HEK293 (cell line): ENCODE results near the gene ANKH.

ENCODE experiments used
- CTCF ChIA-PET: fragments of 350-600 bp; formaldehyde crosslinking; extraction: SDS; loops from one replicate; lab custom pipeline; 2021; ENCODE audit warnings: antibody characterized with exemption; lab: Yijun Ruan, JAX
- POLR2A ChIA-PET: fragments of 300-600 bp; formaldehyde crosslinking; extraction: SDS; loops from one replicate; lab custom pipeline; 2020; ENCODE audit warnings: antibody characterized with exemption, inconsistent platforms; lab: Yijun Ruan, JAX
- H3K27ac ChIP-seq: fragments of 200-500 bp; sonication (Bioruptor generic); 2 replicates; pipeline ENCODE4 v1.5.1; 2014; ENCODE audit warnings: low read depth, low read length, control low read depth, inconsistent platforms; ENCODE audit errors: extremely low read depth
- H3K36me3 ChIP-seq, 2 experiments: fragments of 200-500 bp in 1 of 2; sonication (Bioruptor generic) in 1 of 2; 1 replicate in 1 of 2; 2 replicates in 1 of 2; pipeline ENCODE4 v1.5.1; 2014 to 2017; ENCODE audit warnings: inconsistent platforms in 2 of 2, low read length in 2 of 2; ENCODE audit not compliant: control insufficient read depth in 2 of 2, insufficient read depth in 1 of 2
- H3K4me1 ChIP-seq: fragments of 200-500 bp; sonication (Bioruptor generic); 2 replicates; pipeline ENCODE4 v1.5.1; 2014; ENCODE audit warnings: mild to moderate bottlenecking, low read length, inconsistent platforms; ENCODE audit not compliant: control insufficient read depth, insufficient read depth
- H3K4me3 ChIP-seq: 2 replicates; pipeline ENCODE4 v1.5.1; 2011; ENCODE audit warnings: low read depth, mild to moderate bottlenecking, control low read depth, low read length, moderate library complexity
- H3K9me3 ChIP-seq: fragments of 200-500 bp; sonication (Bioruptor generic); 2 replicates; pipeline ENCODE4 v1.5.1; 2014; ENCODE audit warnings: low read depth, low read length, inconsistent platforms; ENCODE audit not compliant: control insufficient read depth, insufficient read depth
- RBAK ChIP-seq: fragments of 450-650 bp; formaldehyde crosslinking; IDR thresholded peaks from 2 replicates; pipeline ENCODE4 v1.5.1; 2016; ENCODE audit warnings: missing biosample characterization, missing genetic modification characterization
- ZBTB48 ChIP-seq: fragments of 450-650 bp; formaldehyde crosslinking; IDR thresholded peaks from 2 replicates; pipeline ENCODE4 v1.5.1; 2016; ENCODE audit warnings: missing biosample characterization, missing genetic modification characterization
- ZEB2 ChIP-seq: fragments of 450-650 bp; formaldehyde crosslinking; IDR thresholded peaks from 2 replicates; pipeline ENCODE4 v1.5.1; 2016; ENCODE audit warnings: missing biosample characterization, missing genetic modification characterization
- ZNF114 ChIP-seq: fragments of 450-650 bp; formaldehyde crosslinking; IDR thresholded peaks from 2 replicates; pipeline ENCODE4 v1.5.0; 2017; ENCODE audit warnings: missing biosample characterization, missing genetic modification characterization
- ZNF223 ChIP-seq: fragments of 450-650 bp; formaldehyde crosslinking; IDR thresholded peaks from 2 replicates; pipeline ENCODE4 v1.5.1; 2016; ENCODE audit warnings: missing biosample characterization, missing genetic modification characterization
- ZNF341 ChIP-seq: fragments of 450-650 bp; formaldehyde crosslinking; IDR thresholded peaks from 2 replicates; pipeline ENCODE4; 2016; ENCODE audit warnings: low read depth, missing biosample characterization, missing genetic modification characterization
- ZNF394 ChIP-seq: fragments of 450-650 bp; formaldehyde crosslinking; IDR thresholded peaks from 2 replicates; pipeline ENCODE4 v1.5.1; 2016; ENCODE audit warnings: missing biosample characterization, missing genetic modification characterization, mild to moderate bottlenecking, moderate library complexity, borderline replicate concordance
- ZNF510 ChIP-seq: fragments of 450-650 bp; formaldehyde crosslinking; IDR thresholded peaks from 2 replicates; pipeline ENCODE4 v1.5.1; 2018; ENCODE audit warnings: mild to moderate bottlenecking, missing genetic modification characterization, missing biosample characterization; ENCODE audit not compliant: insufficient replicate concordance
- ZNF549 ChIP-seq: fragments of 450-650 bp; IDR thresholded peaks from 2 replicates; pipeline ENCODE4 v1.5.1; 2018; ENCODE audit warnings: missing biosample characterization, missing genetic modification characterization, mild to moderate bottlenecking, inconsistent platforms, moderate library complexity
- ZNF558 ChIP-seq: fragments of 450-650 bp; formaldehyde crosslinking; IDR thresholded peaks from 2 replicates; pipeline ENCODE4 v1.5.1; 2016; ENCODE audit warnings: missing biosample characterization, missing genetic modification characterization
- ZNF560 ChIP-seq: fragments of 450-650 bp; formaldehyde crosslinking; IDR thresholded peaks from 2 replicates; pipeline ENCODE4 v1.5.1; 2017; ENCODE audit warnings: missing biosample characterization, missing genetic modification characterization, borderline replicate concordance
- ZNF626 ChIP-seq: fragments of 450-650 bp; sonication (Bioruptor Pico); formaldehyde crosslinking; IDR thresholded peaks from 2 replicates; pipeline ENCODE4 v1.5.1; 2018; ENCODE audit warnings: missing biosample characterization, missing genetic modification characterization, inconsistent platforms
- ZNF645 ChIP-seq: fragments of 450-650 bp; formaldehyde crosslinking; IDR thresholded peaks from 2 replicates; pipeline ENCODE4; 2016; ENCODE audit warnings: missing biosample characterization, missing genetic modification characterization
- ZNF654 ChIP-seq: fragments of 450-650 bp; formaldehyde crosslinking; IDR thresholded peaks from 2 replicates; pipeline ENCODE4 v1.5.1; 2016; ENCODE audit warnings: low read depth, missing biosample characterization, missing genetic modification characterization
- ZNF777 ChIP-seq: fragments of 450-650 bp; formaldehyde crosslinking; IDR thresholded peaks from 2 replicates; pipeline ENCODE4 v1.5.1; 2017; ENCODE audit warnings: missing biosample characterization, missing genetic modification characterization, borderline replicate concordance
- ZSCAN23 ChIP-seq: fragments of 450-650 bp; formaldehyde crosslinking; IDR thresholded peaks from 2 replicates; pipeline ENCODE4 v1.5.1; 2016; ENCODE audit warnings: missing biosample characterization, missing genetic modification characterization
- TF ChIP-seq, protein P1 (sequence below): fragments of 450-650 bp; formaldehyde crosslinking; IDR thresholded peaks from 2 replicates; pipeline ENCODE4 v1.5.1; 2016; ENCODE audit warnings: missing biosample characterization, missing genetic modification characterization
- TF ChIP-seq, protein P2 (sequence below): fragments of 450-650 bp; formaldehyde crosslinking; IDR thresholded peaks from 2 replicates; pipeline ENCODE4 v1.5.1; 2016; ENCODE audit warnings: missing biosample characterization, missing genetic modification characterization

Gene ANKH

DNA sequence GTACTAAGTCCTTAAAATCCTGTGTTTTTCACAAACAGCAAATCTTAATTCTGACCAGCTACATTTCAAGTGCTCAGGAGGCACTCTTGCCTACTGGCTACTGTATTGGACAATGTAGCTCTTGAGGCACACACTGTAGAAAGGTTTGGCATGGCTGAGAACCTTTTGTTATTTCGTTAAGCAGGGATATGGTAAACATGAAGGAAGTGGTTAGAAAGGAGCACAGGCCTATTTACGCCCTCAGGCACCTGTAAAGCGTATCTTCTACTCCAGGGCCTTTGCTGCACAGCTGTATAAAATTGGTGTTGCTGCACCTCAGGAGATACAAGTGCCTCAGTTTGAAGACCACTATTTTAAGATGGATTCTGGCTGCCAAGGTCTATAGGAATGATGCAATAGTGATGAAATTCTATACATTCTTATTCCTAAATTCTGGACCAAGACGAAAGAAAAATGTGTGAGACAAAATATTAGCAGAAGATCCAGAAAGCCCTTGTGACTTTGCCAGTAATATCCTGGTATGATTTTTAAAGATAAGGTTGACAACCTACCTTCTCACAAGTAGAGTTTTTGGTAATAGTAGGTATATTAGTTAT, 216.3 kb downstream of the ANKH start:
- H3K4me3 ChIP-seq: no peak overlapping the region
- H3K27ac ChIP-seq: no peak overlapping the region
- TF ChIP-seq, protein P1, sequence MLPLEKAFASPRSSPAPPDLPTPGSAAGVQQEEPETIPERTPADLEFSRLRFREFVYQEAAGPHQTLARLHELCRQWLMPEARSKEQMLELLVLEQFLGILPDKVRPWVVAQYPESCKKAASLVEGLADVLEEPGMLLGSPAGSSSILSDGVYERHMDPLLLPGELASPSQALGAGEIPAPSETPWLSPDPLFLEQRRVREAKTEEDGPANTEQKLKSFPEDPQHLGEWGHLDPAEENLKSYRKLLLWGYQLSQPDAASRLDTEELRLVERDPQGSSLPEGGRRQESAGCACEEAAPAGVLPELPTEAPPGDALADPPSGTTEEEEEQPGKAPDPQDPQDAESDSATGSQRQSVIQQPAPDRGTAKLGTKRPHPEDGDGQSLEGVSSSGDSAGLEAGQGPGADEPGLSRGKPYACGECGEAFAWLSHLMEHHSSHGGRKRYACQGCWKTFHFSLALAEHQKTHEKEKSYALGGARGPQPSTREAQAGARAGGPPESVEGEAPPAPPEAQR (tag by site-specific recombination): no peak
- no peak for TF ChIP-seq ZNF223
- no peak for TF ChIP-seq ZNF341
- TF ChIP-seq ZNF560: no peak
- no peak for TF ChIP-seq ZNF394 (tag by site-specific recombination)
- no peak for TF ChIP-seq ZNF645 (tag by site-specific recombination)
- no peak for TF ChIP-seq ZEB2 (tag by site-specific recombination)
- TF ChIP-seq ZBTB48 (tag by site-specific recombination): no peak
- TF ChIP-seq ZNF626 (tag by site-specific recombination): no peak
- no peak for TF ChIP-seq RBAK (tag by site-specific recombination)
- TF ChIP-seq ZNF558 (tag by site-specific recombination): no peak
- no peak for TF ChIP-seq ZNF777
- no peak for TF ChIP-seq ZNF114 (tag by site-specific recombination)
- TF ChIP-seq, protein P2, sequence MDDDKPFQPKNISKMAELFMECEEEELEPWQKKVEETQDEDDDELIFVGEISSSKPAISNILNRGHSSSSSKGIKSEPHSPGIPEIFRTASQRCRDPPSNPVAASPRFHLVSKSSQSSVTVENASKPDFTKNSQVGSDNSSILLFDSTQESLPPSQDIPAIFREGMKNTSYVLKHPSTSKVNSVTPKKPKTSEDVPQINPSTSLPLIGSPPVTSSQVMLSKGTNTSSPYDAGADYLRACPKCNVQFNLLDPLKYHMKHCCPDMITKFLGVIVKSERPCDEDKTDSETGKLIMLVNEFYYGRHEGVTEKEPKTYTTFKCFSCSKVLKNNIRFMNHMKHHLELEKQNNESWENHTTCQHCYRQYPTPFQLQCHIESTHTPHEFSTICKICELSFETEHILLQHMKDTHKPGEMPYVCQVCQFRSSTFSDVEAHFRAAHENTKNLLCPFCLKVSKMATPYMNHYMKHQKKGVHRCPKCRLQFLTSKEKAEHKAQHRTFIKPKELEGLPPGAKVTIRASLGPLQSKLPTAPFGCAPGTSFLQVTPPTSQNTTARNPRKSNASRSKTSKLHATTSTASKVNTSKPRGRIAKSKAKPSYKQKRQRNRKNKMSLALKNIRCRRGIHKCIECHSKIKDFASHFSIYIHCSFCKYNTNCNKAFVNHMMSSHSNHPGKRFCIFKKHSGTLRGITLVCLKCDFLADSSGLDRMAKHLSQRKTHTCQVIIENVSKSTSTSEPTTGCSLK: no peak
- no peak for TF ChIP-seq ZNF510
- no peak for TF ChIP-seq ZSCAN23 (tag by site-specific recombination)
- no peak for TF ChIP-seq ZNF549 (tag by site-specific recombination)
- no peak for TF ChIP-seq ZNF654 (tag by site-specific recombination)
- ChIA-PET POLR2A (no interaction called here), CTCF (interaction anchor here (1.1 to 1.8 kb wide), 6 partner anchors 27 to 698 kb away, joined by 3 to 8 read pairs (median 6); no protein-coding TSS in a partner anchor)
- H3K4me1 ChIP-seq: no peaks in the 10 kb centered on the region
- H3K9me3 ChIP-seq: no peaks in the 10 kb centered on the region
- H3K36me3 ChIP-seq: no peaks in the 10 kb centered on the region
